ENCODE results near the gene KLK10.

GRCh38 chr19:51014242-51014641 is 5.3 kb downstream of the KLK10 start:
- no peak for TF ChIP-seq POLR2A (IDR thresholded peaks at IDR 0.05; ENCODE audit: low read length)
- TF ChIP-seq GATA1 (IDR thresholded peaks at IDR 0.05; ENCODE audit: low read depth, low read length) = no peak
